OCI-LY7 (cell line): ENCODE measurements around the gene OPCML. TPM values are rescaled to one million over a fixed set of nuclear protein-coding genes. Genes with fewer than 3 reads are reported as not detected.

Source experiments
- BruUV-seq: library from RNA; stranded (reverse); fragments of 400-500 nt; replicated peaks from 2 replicates; lab custom pipeline; 2021; lab: Mats Ljungman, UMichigan
- CTCF ChIA-PET: fragments of 300-600 bp; sonication (Branson Sonifier 250); formaldehyde crosslinking; loops from one replicate; lab custom pipeline; 2022; ENCODE audit warnings: antibody characterized with exemption; ENCODE audit not compliant: unreplicated experiment; lab: Charles Lee
- POLR2A ChIA-PET: fragments of 300-600 bp; sonication (Branson Sonifier 250); formaldehyde crosslinking; loops from one replicate; lab custom pipeline; 2022; ENCODE audit warnings: antibody characterized with exemption; lab: Charles Lee
- DNase-seq: peaks from one replicate; pipeline ENCODE4 v3.0.0-alpha.2; 2015; ENCODE audit warnings: low spot score
- H2AFZ ChIP-seq: fragments of 200-600 bp; sonication (generic), shearing (Covaris generic); 2 replicates; pipeline ENCODE4 v1.6.1; 2014; ENCODE audit warnings: mild to moderate bottlenecking, antibody characterized with exemption, low read length, moderate library complexity
- H3K27ac ChIP-seq: fragments of 200-600 bp; sonication (generic); 2 replicates; pipeline ENCODE4 v1.5.1; 2014; ENCODE audit warnings: mixed run types, low read depth, mild to moderate bottlenecking, moderate library complexity, low read length, inconsistent platforms; ENCODE audit not compliant: poor library complexity, severe bottlenecking
- H3K36me3 ChIP-seq: fragments of 200-600 bp; sonication (generic); 2 replicates; pipeline ENCODE4 v1.6.1; 2014; ENCODE audit warnings: mild to moderate bottlenecking, antibody characterized with exemption, low read length, moderate library complexity, mixed read lengths; ENCODE audit not compliant: insufficient read depth
- H3K4me1 ChIP-seq: fragments of 200-600 bp; sonication (generic); 2 replicates; pipeline ENCODE4 v1.5.1; 2014; ENCODE audit warnings: mild to moderate bottlenecking, low read length; ENCODE audit not compliant: insufficient read depth, poor library complexity, severe bottlenecking
- H3K4me2 ChIP-seq: fragments of 200-600 bp; sonication (generic); 2 replicates; pipeline ENCODE4 v1.6.1; 2014; ENCODE audit warnings: mild to moderate bottlenecking, low read length
- H3K4me3 ChIP-seq: fragments of 200-600 bp; sonication (generic); 2 replicates; pipeline ENCODE4 v1.5.1; 2014; ENCODE audit warnings: mild to moderate bottlenecking, low read depth, low read length; ENCODE audit not compliant: poor library complexity, severe bottlenecking
- H3K79me2 ChIP-seq: fragments of 200-600 bp; sonication (generic); 2 replicates; pipeline ENCODE4 v1.6.1; 2016; ENCODE audit warnings: low read depth, mild to moderate bottlenecking, low read length, moderate library complexity, mixed read lengths; ENCODE audit not compliant: insufficient read depth
- H3K9me2 ChIP-seq: fragments of 200-600 bp; sonication (generic); 2 replicates; pipeline ENCODE4 v1.6.1; 2016; ENCODE audit warnings: mild to moderate bottlenecking, low read length, mixed read lengths; ENCODE audit not compliant: insufficient read depth
- H3K9me3 ChIP-seq: fragments of 200-600 bp; sonication (generic); 2 replicates; pipeline ENCODE4 v1.6.1; 2014; ENCODE audit warnings: mild to moderate bottlenecking, mixed run types, low read length, mixed read lengths
- H4K20me1 ChIP-seq: fragments of 200-600 bp; sonication (generic); 2 replicates; pipeline ENCODE4 v1.6.1; 2014; ENCODE audit warnings: mild to moderate bottlenecking, antibody characterized with exemption, low read length, moderate library complexity, mixed read lengths; ENCODE audit not compliant: insufficient read depth
- CTCF ChIP-seq: fragments of 200-600 bp; sonication (generic); conservative IDR thresholded peaks from 2 replicates; pipeline ENCODE4 v1.5.1; 2014; ENCODE audit warnings: mild to moderate bottlenecking, antibody characterized with exemption, low read length, moderate library complexity, mixed read lengths
- EZH2phosphoT487 ChIP-seq: fragments of 200-600 bp; sonication (generic); IDR thresholded peaks from 2 replicates; pipeline ENCODE4 v1.6.1; 2018; ENCODE audit warnings: low read depth, borderline replicate concordance, mild to moderate bottlenecking, mixed run types, antibody characterized with exemption, low read length, moderate library complexity, mixed read lengths
- intact Hi-C: fragments of 100-400 bp; cut with micrococcal nuclease; formaldehyde crosslinking; loops from one replicate; pipeline ENCODE4 v1.10.0; 2022; ENCODE audit not compliant: unreplicated experiment
- total RNA-seq, 2 experiments: library from RNA; depleted of rRNA in 1 of 2; stranded (reverse); fragments of >200 nt in 1 of 2; shearing (Covaris generic) in 1 of 2; gene quantifications; 2 replicates each; pipeline ENCODE4 v1.2.3, GENCODE V29; 2014 to 2022

The OPCML gene
- total RNA-seq, 2 experiments from 2014 or later = not detected

- Histone ChIP-seq H3K9me3 (no peaks in the 10 kb centered on the region), H3K9me2 (no peaks in the 10 kb centered on the region), H2AFZ (no peak overlapping the region), H3K36me3 (no peaks in the 10 kb centered on the region), H4K20me1 (no peaks in the 10 kb centered on the region), H3K4me1 (no peaks in the 10 kb centered on the region), H3K4me3 (no peak overlapping the region), H3K27ac (no peak overlapping the region), H3K79me2 (no peaks in the 10 kb centered on the region), H3K4me2 (no peak overlapping the region)
- DNase-seq = no peak
- no TSS peak for BruUV-seq
- no peak for TF ChIP-seq CTCF
- TF ChIP-seq EZH2phosphoT487 = no peak
- intact Hi-C loops = no loop called here
- POLR2A ChIA-PET = no interaction called here
- CTCF ChIA-PET = no interaction called here
These were observed 106.3 kb downstream of the OPCML start for GRCh38 chr11:133425992-133426391.

- no peak overlapping the region for H2AFZ ChIP-seq
- H3K4me1 ChIP-seq = no peaks in the 10 kb centered on the region
- no peak overlapping the region for H3K27ac ChIP-seq
- no peaks in the 10 kb centered on the region for H3K9me2 ChIP-seq
- ChIA-PET POLR2A (no interaction called here), CTCF (no interaction called here)
- H3K9me3 ChIP-seq = no peaks in the 10 kb centered on the region
- H4K20me1 ChIP-seq = no peaks in the 10 kb centered on the region
- H3K4me2 ChIP-seq = no peak overlapping the region
- no peak for TF ChIP-seq EZH2phosphoT487
- no peak for TF ChIP-seq CTCF
- no peaks in the 10 kb centered on the region for H3K36me3 ChIP-seq
- no peak for DNase-seq
- no peaks in the 10 kb centered on the region for H3K79me2 ChIP-seq
- no peak overlapping the region for H3K4me3 ChIP-seq
- intact Hi-C loops = no loop called here
- no TSS peak for BruUV-seq
These were observed 107.1 kb downstream of the OPCML start for GRCh38 chr11:133425245-133425644.

- Histone ChIP-seq H3K27ac (no peak overlapping the region), H3K36me3 (no peaks in the 10 kb centered on the region), H3K4me3 (no peak overlapping the region), H3K4me2 (no peak overlapping the region), H3K79me2 (no peaks in the 10 kb centered on the region), H3K9me3 (no peaks in the 10 kb centered on the region), H3K9me2 (no peaks in the 10 kb centered on the region), H3K4me1 (no peaks in the 10 kb centered on the region), H4K20me1 (no peaks in the 10 kb centered on the region), H2AFZ (no peak overlapping the region)
- POLR2A ChIA-PET = no interaction called here
- CTCF ChIA-PET = no interaction called here
- intact Hi-C loops = no loop called here
- no TSS peak for BruUV-seq
- TF ChIP-seq CTCF (no peak), EZH2phosphoT487 (no peak)
- DNase-seq = no peak
These were observed 114.1 kb downstream of the OPCML start for GRCh38 chr11:133418218-133418617.
